GM18505 (cell line): ENCODE results near the gene EHD3.

Source experiments
- ATAC-seq: cut with Tn5 transposase; IDR thresholded peaks from one replicate; pipeline ENCODE4 v1.9.1; 2021; ENCODE audit not compliant: unreplicated experiment
- POLR2A ChIP-seq: IDR thresholded peaks from 4 replicates; pipeline ENCODE4 v1.6.1; 2011; ENCODE audit warnings: borderline replicate concordance; ENCODE audit not compliant: insufficient read depth, insufficient read length; ENCODE audit errors: extremely low read depth

Gene EHD3

DNA sequence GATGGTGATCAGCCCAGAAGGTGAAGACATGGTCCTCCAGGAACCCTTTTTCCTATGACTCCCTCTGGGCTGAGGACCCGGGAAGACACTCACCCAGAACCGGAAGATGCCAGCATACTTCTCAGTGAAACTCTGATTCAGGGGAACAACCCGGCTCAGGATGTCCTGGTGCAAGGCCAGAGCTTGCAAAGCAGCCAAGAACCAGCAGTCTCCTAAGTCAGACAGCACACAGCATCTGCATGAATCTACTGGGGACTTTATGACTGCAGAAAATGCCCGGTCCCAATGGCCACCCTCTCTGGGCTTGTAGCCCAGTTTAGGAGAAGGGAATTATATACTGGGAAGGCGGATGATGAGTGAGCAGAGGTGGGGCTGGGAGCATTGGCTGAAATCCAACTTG is 31.9 kb upstream of the EHD3 start:
- ATAC-seq: no peak
- no peak for TF ChIP-seq POLR2A

DNA sequence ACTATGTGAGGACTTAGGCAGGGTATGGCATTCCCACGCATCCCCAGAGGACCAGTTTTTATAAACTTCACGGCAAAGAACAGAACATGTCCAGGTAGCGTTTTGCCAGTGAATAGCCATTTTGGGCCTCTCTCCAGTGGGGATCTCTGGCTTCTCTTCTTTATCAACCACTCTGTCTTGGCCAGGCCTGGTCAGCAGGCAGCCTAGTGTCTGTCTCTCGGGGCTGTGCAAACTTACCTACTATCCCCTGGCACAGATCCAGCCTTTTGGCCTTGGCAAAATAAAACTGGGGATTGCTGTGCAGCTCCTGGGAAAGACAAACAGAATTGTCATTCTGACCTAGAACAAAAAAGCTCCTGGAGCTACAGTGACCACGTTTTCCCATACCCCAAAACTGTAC is 31.1 kb upstream of the EHD3 start:
- ATAC-seq: no peak
- TF ChIP-seq POLR2A: no peak

DNA sequence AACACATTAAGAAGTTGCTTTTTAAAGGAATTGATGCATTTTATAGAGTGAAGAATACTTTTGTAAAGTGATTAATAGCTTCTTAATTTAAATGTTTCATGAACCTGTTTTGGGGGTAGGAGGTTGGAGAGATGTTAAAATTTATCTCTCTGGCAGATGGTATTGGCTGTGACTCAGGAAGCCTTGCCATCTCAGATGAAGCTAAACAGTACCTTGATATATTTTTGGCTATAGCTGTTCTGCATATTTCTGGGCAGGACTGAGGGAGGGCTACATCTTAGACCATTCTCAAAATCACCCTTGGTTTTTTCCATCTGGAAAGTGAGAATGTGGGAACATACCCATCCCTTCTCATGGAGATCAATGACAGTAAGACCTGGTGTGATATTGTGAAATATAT is 30.0 kb upstream of the EHD3 start:
- no peak for ATAC-seq
- TF ChIP-seq POLR2A: no peak

DNA sequence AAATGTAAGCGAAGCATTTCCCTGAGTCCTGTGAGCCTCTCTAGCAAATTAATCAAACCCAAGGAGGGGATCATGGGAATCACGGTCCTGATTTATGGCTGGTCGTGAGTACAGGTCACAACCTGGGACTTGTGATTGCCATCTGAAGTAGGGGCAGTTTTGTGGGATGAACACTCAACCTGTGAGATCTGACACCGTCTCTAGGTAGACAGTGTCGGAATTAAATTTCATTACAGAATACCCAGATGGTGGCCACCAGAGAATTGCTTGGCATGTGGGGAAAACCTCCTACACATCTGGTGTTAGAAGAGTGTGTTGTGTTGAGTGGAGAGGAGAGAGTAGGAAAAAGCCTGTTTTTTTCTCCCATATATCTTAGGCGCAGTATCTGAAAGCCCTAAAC is 29.2 kb upstream of the EHD3 start:
- TF ChIP-seq POLR2A: no peak

DNA sequence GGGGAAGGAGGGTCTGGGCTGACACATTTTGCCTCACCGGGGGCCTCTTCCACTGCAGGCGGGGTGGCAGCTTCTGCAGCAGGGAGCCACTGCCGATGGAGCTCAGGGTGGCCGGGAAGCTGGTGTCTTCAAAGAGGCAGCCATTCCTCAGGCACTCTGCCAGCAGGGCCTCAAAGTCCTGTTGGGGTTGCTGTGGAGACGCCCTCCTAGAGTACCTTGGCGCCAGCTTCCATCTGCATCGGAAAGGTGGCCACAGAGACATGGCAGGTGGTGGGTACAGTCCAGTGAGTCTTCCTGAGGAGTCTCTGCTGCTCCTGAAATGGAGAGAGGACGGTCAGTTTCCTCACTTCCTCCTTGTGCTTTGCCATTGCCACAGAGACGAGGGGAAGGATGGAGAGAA is 28.8 kb upstream of the EHD3 start:
- TF ChIP-seq POLR2A: no peak
- no peak for ATAC-seq

More for the DNA sequence above, 29.2 kb upstream of the EHD3 start:
- ATAC-seq: no peak

DNA sequence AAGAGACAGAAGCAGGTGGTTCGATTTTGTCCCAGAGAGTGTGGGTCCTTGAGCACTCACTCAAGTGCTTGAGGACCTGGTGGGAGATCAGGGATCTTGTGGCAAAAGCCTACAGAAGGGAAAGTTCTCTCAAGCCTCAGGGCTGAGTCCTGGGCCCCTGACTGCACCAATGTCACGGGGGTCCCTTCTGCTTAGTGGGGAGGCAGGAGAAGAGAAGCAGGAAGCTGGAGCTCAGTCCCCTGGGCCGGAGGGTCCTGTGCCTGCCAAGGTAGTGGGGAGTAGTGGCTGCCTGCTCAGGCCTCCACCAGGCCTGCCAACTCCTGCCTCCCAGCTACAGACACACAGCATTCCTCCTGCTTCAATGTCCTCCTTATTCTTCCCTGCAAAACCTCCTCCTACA is 28.3 kb upstream of the EHD3 start:
- no peak for TF ChIP-seq POLR2A
- no peak for ATAC-seq

DNA sequence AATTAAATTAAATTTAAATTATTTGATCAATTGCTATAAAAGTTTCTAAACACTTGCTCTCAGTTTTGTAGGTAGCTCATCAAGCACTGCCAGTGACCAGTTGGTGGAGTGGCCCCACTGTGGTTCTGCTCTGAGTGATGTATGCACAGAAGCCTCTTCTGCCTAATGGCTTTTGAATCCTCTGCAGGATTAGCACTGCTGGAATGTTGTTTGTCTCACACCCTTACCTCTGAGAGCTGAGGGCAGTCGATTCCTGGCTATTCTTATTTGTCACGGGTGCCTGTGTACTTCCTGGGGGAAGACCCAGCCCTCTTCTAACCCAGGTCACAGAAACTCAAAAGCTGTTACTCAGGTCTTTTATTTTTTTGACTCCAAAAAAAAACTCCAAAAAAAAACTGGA is 26.2 kb upstream of the EHD3 start:
- TF ChIP-seq POLR2A: no peak

DNA sequence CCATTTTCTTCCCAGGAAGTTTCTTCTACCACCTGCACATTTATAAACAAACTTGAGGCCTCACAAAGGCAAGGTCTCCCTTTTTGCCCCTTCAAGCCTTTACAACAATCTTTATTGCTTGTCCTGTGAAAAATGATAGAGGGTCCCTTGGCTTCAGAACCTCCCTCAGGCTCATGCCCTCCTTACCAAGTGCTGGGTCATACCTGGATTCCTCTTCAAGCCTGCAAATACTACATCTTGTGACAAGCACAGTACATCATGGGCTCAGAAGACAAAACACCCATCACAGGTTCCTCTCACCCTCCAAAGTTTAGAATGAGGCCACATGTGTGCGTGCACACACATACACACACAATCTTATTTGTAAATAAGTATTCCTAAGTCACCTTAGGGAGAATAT is 25.7 kb upstream of the EHD3 start:
- TF ChIP-seq POLR2A: no peak
- ATAC-seq: no peak

More for the DNA sequence above, 26.2 kb upstream of the EHD3 start:
- no peak for ATAC-seq

DNA sequence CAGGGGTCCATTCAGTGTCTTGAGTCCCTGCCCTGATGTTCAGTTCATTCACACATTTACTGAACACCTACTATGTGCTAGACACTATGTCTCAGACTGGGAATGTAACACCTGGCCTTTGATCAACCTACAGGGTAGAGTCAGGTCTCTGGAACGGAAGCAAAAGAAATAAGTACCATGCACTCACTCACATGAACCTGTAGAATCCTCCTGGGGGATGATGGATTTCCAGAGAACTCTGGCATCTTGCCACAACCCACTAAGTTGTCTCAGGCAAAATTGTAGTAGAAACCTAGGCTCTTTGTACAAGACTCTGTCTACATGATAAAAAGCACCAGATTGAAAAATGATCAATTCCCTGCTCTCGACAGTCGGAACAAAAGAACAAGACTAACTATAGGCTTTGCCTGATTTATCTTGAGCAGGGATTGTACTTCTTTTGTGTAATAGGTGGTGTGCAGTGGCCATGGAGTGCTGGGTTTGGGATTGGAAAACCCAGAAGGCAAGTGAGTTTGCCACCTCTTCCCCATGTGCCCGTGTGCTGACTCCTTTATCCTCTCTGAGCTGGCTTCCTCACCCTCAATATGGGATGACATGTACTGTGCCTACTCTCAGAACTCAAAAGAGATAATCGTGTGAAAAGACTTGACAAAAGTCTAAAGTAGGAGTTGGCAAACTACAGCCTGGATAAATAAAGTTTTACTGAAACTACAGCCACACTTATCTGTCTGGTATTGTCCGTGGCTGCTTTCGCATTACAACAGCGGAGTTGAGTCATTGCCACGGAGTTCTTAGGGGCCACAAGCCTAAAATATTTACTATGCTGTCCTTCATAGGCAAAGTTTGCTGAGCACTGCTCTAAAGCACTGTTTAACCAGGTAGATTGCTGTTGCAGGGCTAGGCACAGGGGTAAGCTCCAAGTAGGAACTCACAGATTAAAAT is 21.0 kb upstream of the EHD3 start:
- no peak for ATAC-seq
- TF ChIP-seq POLR2A: no peak

DNA sequence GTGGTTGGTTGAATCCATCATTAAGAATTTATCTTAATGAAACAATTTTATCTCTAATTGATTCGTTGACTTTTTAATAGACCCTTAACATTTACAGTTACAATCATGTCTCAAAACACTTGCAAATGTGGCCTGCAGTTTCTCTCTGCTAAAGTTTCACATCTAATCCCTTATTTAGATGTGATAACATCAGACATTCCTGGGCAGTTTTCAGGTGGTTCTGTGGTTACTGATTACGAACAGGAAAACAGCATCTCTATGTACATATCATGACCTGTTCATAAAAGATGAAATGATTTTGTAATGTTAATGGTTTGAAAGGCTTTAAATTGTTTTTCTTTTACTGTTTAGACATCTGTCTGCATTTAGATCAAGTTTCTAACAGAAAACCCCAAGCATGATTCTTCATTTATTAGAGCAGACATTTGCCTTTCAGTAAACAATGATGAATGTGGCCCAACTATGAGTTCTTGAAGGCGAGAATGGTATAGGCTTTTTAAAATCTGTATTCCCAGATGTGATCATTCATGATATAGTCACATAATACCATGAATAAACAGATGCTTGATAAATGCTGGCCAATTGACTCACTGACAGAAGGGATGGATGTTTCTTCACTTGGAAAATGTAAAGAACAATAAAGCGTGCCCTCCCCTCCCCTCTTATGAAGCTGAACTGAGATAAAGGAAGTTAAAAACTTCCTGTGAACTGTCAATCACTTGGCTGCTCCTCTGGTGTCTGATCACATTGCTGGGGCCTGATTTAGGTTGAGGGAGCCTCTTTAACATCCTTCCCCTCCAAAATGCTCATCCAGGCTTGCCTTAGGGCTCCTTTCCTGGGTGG is 20.1 kb upstream of the EHD3 start:
- no peak for ATAC-seq
- no peak for TF ChIP-seq POLR2A

DNA sequence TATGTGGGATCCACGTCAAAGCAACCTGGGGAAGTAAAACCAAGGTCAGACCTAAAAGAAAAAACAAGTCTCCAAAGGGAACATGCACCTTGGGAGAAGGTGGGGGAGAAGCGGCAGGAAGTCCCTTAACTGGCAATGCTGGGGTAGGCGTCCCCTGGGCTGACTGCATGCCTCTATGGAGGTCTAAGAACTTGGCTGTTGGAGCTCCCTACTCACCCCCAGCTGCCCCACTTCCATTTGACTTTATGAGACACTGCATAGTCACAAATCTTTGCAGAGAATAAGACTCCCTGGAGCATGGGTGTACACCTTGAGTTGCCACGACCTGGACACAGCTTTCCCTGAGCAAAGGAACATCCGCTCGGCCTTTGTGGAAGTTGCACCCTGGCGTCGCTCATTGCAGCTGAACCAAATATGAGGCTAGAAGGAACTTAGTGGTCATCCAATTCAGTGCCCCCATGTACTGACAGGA is 19.5 kb upstream of the EHD3 start:
- TF ChIP-seq POLR2A: no peak
- no peak for ATAC-seq

DNA sequence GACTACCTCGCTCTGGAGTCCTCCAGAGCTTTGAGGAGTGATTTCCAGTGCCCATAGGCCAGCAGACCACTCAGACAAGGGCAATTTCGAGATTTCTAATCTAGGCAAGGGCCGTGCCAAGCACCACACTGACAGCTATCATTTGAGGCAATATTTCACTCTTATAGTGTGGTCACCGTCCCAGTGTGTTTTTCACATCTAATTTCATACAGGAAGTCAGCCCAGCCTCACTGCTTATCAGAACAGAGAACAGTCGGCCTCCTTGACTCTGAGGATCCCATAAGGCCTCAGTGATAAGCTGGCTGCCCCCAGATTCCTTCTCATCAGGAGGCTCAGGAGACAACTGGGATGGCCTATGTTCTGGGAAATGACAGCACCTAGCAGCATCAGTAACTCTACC is 17.2 kb upstream of the EHD3 start:
- TF ChIP-seq POLR2A: peak; percentile 13
- ATAC-seq: peak; percentile 44

DNA sequence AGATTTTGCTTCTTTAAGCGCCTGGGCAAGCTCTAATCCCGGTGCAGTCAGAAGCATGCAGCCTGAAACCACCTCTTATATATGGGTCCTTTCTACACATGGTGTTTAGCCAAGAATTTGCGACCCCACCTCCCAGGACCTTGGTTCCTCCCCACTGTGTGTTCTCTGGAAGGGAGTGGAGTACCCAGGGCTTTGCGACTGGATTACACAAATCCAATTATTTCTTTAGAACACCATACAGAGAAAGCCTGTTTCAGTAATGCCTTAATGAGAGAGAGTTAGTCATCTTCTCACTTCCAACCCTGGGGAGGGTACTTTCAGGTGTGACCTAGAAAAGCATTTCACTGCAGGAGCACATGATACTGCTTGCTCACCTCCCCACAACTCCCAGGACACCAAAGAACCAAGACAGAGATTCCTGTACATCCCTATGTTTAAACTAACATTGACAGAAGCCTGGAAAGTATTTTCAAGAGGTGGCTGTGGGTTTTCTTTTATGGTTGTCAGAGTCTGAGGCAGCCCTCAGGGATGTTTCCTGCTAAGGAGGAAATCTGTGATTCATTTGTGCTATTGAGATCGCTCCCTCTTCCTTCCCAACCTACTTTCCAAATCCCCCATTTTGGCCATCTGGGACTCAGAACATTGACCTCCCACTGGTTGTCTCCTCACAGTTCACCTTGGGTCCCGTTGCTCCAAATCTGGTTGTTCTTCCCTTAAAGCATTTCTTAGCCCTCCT is 16.3 kb upstream of the EHD3 start, which contains the start of gene CAPN14:
Gene CAPN14 (minus strand): TSS at position 51 of the 736 bp plus-strand sequence. CDS start 12,068 bp downstream, outside the sequence.
- no peak for TF ChIP-seq POLR2A
- ATAC-seq: no peak
